OCI-LY1 (cell line): ENCODE results near the gene SLC2A1.

ENCODE experiments used
- H2AFZ ChIP-seq: fragments of 200-600 bp; sonication (generic), shearing (Covaris generic); 2 replicates; pipeline ENCODE4 v1.6.0; 2014; ENCODE audit warnings: antibody characterized with exemption, mild to moderate bottlenecking, low read length
- H3F3A ChIP-seq: fragments of 200-600 bp; sonication (generic), shearing (Covaris generic); 2 replicates; pipeline ENCODE4 v1.6.0; 2014; ENCODE audit warnings: mild to moderate bottlenecking, antibody characterized with exemption, low read length, moderate library complexity; ENCODE audit not compliant: insufficient read depth
- H3K27ac ChIP-seq: fragments of 200-600 bp; sonication (generic); 2 replicates; pipeline ENCODE4 v1.5.1; 2014; ENCODE audit warnings: low read length, mixed run types, mild to moderate bottlenecking, low read depth; ENCODE audit not compliant: poor library complexity, severe bottlenecking
- H3K27me3 ChIP-seq: fragments of 200-600 bp; sonication (generic); 2 replicates; pipeline ENCODE4 v1.6.0; 2014; ENCODE audit warnings: antibody characterized with exemption, mild to moderate bottlenecking, low read length, moderate library complexity; ENCODE audit not compliant: insufficient read depth
- H3K36me3 ChIP-seq: fragments of 200-600 bp; sonication (generic); 2 replicates; pipeline ENCODE4 v1.6.1; 2014; ENCODE audit warnings: mild to moderate bottlenecking, antibody characterized with exemption, low read length, moderate library complexity, mixed read lengths; ENCODE audit not compliant: insufficient read depth
- H3K4me1 ChIP-seq: fragments of 200-600 bp; sonication (generic); 2 replicates; pipeline ENCODE4 v1.5.1; 2014; ENCODE audit warnings: mild to moderate bottlenecking, low read length, moderate library complexity; ENCODE audit not compliant: insufficient read depth, severe bottlenecking
- H3K4me2 ChIP-seq: fragments of 200-600 bp; sonication (generic), shearing (Covaris generic); 2 replicates; pipeline ENCODE4 v1.6.1; 2014; ENCODE audit warnings: low read length
- H3K4me3 ChIP-seq: fragments of 200-600 bp; sonication (generic); 2 replicates; pipeline ENCODE4 v1.5.1; 2014; ENCODE audit warnings: low read length, low read depth, mild to moderate bottlenecking, mixed read lengths; ENCODE audit not compliant: poor library complexity, severe bottlenecking
- H3K79me2 ChIP-seq: fragments of 200-600 bp; shearing (Covaris generic); 2 replicates; pipeline ENCODE4 v1.6.1; 2016; ENCODE audit warnings: mixed run types, low read length, mixed read lengths; ENCODE audit not compliant: insufficient read depth
- H3K9ac ChIP-seq: fragments of 200-600 bp; sonication (generic), shearing (Covaris generic); 2 replicates; pipeline ENCODE4 v1.6.1; 2014; ENCODE audit warnings: mild to moderate bottlenecking, low read length, mixed read lengths
- H3K9me2 ChIP-seq: fragments of 200-600 bp; sonication (generic), shearing (Covaris generic); 2 replicates; pipeline ENCODE4 v1.6.1; 2014; ENCODE audit warnings: low read depth, mild to moderate bottlenecking, low read length, mixed read lengths
- H3K9me3 ChIP-seq: fragments of 200-600 bp; shearing (Covaris generic); 2 replicates; pipeline ENCODE4 v1.6.1; 2014; ENCODE audit warnings: low read length, mixed read lengths
- H4K20me1 ChIP-seq: fragments of 200-600 bp; sonication (generic), shearing (Covaris generic); 2 replicates; pipeline ENCODE4 v1.6.0; 2016; ENCODE audit warnings: mild to moderate bottlenecking, low read length; ENCODE audit not compliant: insufficient read depth
- CTCF ChIP-seq: fragments of 200-600 bp; sonication (generic), shearing (Covaris generic); IDR thresholded peaks from 2 replicates; pipeline ENCODE4 v1.5.1; 2017; ENCODE audit warnings: mild to moderate bottlenecking, antibody characterized with exemption, low read length, moderate library complexity, mixed read lengths
- EZH2 ChIP-seq: fragments of 200-600 bp; sonication (generic), shearing (Covaris generic); IDR thresholded peaks from 2 replicates; pipeline ENCODE4 v1.8.0; 2017; ENCODE audit warnings: borderline replicate concordance, mixed run types, mild to moderate bottlenecking, antibody characterized with exemption, low read length, moderate library complexity, mixed read lengths

Gene SLC2A1

GRCh38 chr1:42978317-42979035 is 19.8 kb upstream of the SLC2A1 start:
- H3K27me3 ChIP-seq, result no peaks in the 10 kb centered on the region
- no peak overlapping the region for H3K9ac ChIP-seq
- no peak overlapping the region for H3K27ac ChIP-seq
- H3K4me1 ChIP-seq, result peaks cover 7% of the 10 kb centered on the region
- no peak overlapping the region for H3K4me2 ChIP-seq
- TF ChIP-seq EZH2, result no peak
- no peak for TF ChIP-seq CTCF
- no peaks in the 10 kb centered on the region; the same call in 1 of the 2 replicates for H3K36me3 ChIP-seq
- no peaks in the 10 kb centered on the region for H3K9me2 ChIP-seq
- no peaks in the 10 kb centered on the region for H3F3A ChIP-seq
- no peak overlapping the region for H3K4me3 ChIP-seq
- no peak overlapping the region for H2AFZ ChIP-seq
- H4K20me1 ChIP-seq, result no peaks in the 10 kb centered on the region
- H3K79me2 ChIP-seq, result no peaks in the 10 kb centered on the region
- H3K9me3 ChIP-seq, result no peaks in the 10 kb centered on the region

- Histone ChIP-seq H3K4me1 (peaks cover 7% of the 10 kb centered on the region), H3K27ac (no peak overlapping the region), H3K79me2 (no peaks in the 10 kb centered on the region), H3K27me3 (no peaks in the 10 kb centered on the region), H3K4me2 (no peak overlapping the region), H3K9me2 (no peaks in the 10 kb centered on the region), H3K9me3 (no peaks in the 10 kb centered on the region), H3K36me3 (no peaks in the 10 kb centered on the region; the same call in 1 of the 2 replicates), H4K20me1 (no peaks in the 10 kb centered on the region), H3F3A (no peaks in the 10 kb centered on the region), H2AFZ (no peak overlapping the region), H3K4me3 (no peak overlapping the region), H3K9ac (no peak overlapping the region)
- TF ChIP-seq CTCF (no peak), EZH2 (no peak)
These were observed 19.0 kb upstream of the SLC2A1 start for GRCh38 chr1:42977653-42978052.

- peaks cover 5% of the 10 kb centered on the region for H3K4me1 ChIP-seq
- H3K9ac ChIP-seq, result no peak overlapping the region
- H3K79me2 ChIP-seq, result no peaks in the 10 kb centered on the region
- no peak overlapping the region for H2AFZ ChIP-seq
- no peak overlapping the region for H3K4me3 ChIP-seq
- H3F3A ChIP-seq, result no peaks in the 10 kb centered on the region
- no peaks in the 10 kb centered on the region; the same call in 1 of the 2 replicates for H3K36me3 ChIP-seq
- no peaks in the 10 kb centered on the region for H3K27me3 ChIP-seq
- no peaks in the 10 kb centered on the region for H3K9me2 ChIP-seq
- no peak overlapping the region for H3K4me2 ChIP-seq
- no peaks in the 10 kb centered on the region for H3K9me3 ChIP-seq
- TF ChIP-seq EZH2 (no peak), CTCF (no peak)
- H3K27ac ChIP-seq, result no peak overlapping the region
- no peaks in the 10 kb centered on the region for H4K20me1 ChIP-seq
These were observed 17.0 kb upstream of the SLC2A1 start for GRCh38 chr1:42975561-42976225.
